MM.1S (cell line): Measurements from ENCODE around the gene UNC5C.

ENCODE experiments used
- DNase-seq: peaks from one replicate; pipeline ENCODE4 v3.0.0-alpha.2; 2015
- H2AFZ ChIP-seq: fragments of 300-600 bp; sonication (generic); 2 replicates; pipeline ENCODE4 v1.6.0; 2016; ENCODE audit warnings: antibody characterized with exemption, low read length
- H3F3A ChIP-seq: fragments of 300-600 bp; sonication (generic); 2 replicates; pipeline ENCODE4 v1.6.1; 2016; ENCODE audit warnings: mild to moderate bottlenecking, antibody characterized with exemption, low read length, moderate library complexity, mixed read lengths; ENCODE audit not compliant: insufficient read depth
- H3K27ac ChIP-seq: fragments of 300-600 bp; sonication (generic); 2 replicates; pipeline ENCODE4 v1.5.1; 2016; ENCODE audit warnings: mild to moderate bottlenecking, low read length
- H3K27me3 ChIP-seq: fragments of 300-600 bp; sonication (generic); replicated peaks from 2 replicates; pipeline ENCODE4 v1.6.0; 2016; ENCODE audit warnings: low read length; ENCODE audit not compliant: insufficient read depth
- H3K36me3 ChIP-seq: fragments of 300-600 bp; sonication (generic); replicated peaks from 2 replicates; pipeline ENCODE4 v1.6.1; 2016; ENCODE audit warnings: mild to moderate bottlenecking, low read length, mixed read lengths; ENCODE audit not compliant: insufficient read depth
- H3K4me1 ChIP-seq: fragments of 300-600 bp; sonication (generic); 2 replicates; pipeline ENCODE4 v1.6.1; 2016; ENCODE audit warnings: low read length, mixed read lengths
- H3K4me2 ChIP-seq: fragments of 300-600 bp; sonication (generic); 2 replicates; pipeline ENCODE4 v1.6.0; 2016; ENCODE audit warnings: low read depth, low read length
- H3K4me3 ChIP-seq: fragments of 300-600 bp; sonication (generic); 2 replicates; pipeline ENCODE4 v1.5.1; 2016; ENCODE audit warnings: low read length, mixed read lengths
- H3K79me2 ChIP-seq: fragments of 300-600 bp; sonication (generic); 2 replicates; pipeline ENCODE4 v1.6.1; 2016; ENCODE audit warnings: mixed run types, low read length, mixed read lengths
- H3K9ac ChIP-seq: fragments of 300-600 bp; sonication (generic); 2 replicates; pipeline ENCODE4 v1.6.1; 2016; ENCODE audit warnings: low read length, mixed read lengths
- H3K9me2 ChIP-seq: fragments of 300-600 bp; sonication (generic); replicated peaks from 2 replicates; pipeline ENCODE4 v1.6.1; 2016; ENCODE audit warnings: mild to moderate bottlenecking, low read length, mixed read lengths; ENCODE audit not compliant: insufficient read depth
- H3K9me3 ChIP-seq: fragments of 300-600 bp; sonication (generic); replicated peaks from 2 replicates; pipeline ENCODE4 v1.6.1; 2016; ENCODE audit warnings: mild to moderate bottlenecking, low read length, mixed read lengths; ENCODE audit not compliant: insufficient read depth
- H4K20me1 ChIP-seq: fragments of 300-600 bp; sonication (generic); 2 replicates; pipeline ENCODE4 v1.6.1; 2016; ENCODE audit warnings: mild to moderate bottlenecking, low read length, moderate library complexity, mixed read lengths; ENCODE audit not compliant: insufficient read depth
- EZH2 ChIP-seq: fragments of 300-600 bp; sonication (generic); optimal IDR thresholded peaks from 2 replicates; pipeline ENCODE3; 2017; ENCODE audit warnings: low read depth, mild to moderate bottlenecking, antibody characterized with exemption, low read length, mixed read lengths
- EZH2phosphoT487 ChIP-seq: fragments of 300-600 bp; sonication (generic); IDR thresholded peaks from 2 replicates; pipeline ENCODE4 v1.6.1; 2018; ENCODE audit warnings: antibody characterized with exemption, low read length
- TF ChIP-seq, protein P1 (sequence below): fragments of 300-600 bp; sonication (generic); IDR thresholded peaks from 2 replicates; pipeline ENCODE4 v1.5.1; 2016; ENCODE audit warnings: antibody characterized with exemption, low read length, mixed read lengths

Gene UNC5C

DNA sequence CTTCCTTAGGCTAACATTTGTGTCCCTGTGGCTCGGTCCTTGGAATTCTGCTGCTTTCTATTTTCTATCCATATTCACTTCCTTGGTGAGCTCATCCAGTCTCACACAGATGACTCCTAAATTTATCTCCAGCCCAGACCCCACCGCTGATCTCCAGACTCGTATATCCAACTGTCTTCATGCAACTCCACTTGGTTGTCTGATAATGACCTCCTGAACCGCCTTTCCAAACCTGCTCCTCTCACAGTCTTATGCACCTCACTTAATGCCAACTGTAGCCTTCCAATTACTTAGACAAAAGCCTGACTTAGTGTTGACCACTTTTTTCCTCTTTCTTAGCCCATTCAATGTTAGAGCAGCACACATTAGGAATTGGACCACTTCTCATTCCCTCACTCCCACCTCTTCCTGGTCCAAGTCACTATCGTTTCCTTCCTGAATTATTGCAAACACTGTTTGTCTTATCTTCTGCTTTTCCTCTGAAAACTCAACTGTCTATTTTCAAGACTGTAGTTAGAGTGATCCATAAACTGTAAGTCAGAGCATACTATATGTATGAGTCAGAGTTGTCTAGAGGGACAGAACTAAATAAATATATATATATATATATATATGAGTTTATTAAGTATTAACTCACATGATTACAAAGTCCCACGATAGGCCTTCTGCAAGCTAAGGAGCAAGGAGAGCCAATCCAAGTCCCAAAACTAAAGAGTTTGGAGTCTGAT lies 292.5 kb downstream of the UNC5C start:
- no peaks in the 10 kb centered on the region for H3K9me2 ChIP-seq
- H3K79me2 ChIP-seq = no peaks in the 10 kb centered on the region
- no peaks in the 10 kb centered on the region for H3F3A ChIP-seq
- H3K9ac ChIP-seq = no peak overlapping the region
- H2AFZ ChIP-seq = no peak overlapping the region
- H3K36me3 ChIP-seq = no peaks in the 10 kb centered on the region
- no peaks in the 10 kb centered on the region for H4K20me1 ChIP-seq
- H3K4me1 ChIP-seq = no peaks in the 10 kb centered on the region
- H3K9me3 ChIP-seq = no peaks in the 10 kb centered on the region
- TF ChIP-seq EZH2phosphoT487 (no peak), EZH2 (no peak)
- TF ChIP-seq, protein P1, sequence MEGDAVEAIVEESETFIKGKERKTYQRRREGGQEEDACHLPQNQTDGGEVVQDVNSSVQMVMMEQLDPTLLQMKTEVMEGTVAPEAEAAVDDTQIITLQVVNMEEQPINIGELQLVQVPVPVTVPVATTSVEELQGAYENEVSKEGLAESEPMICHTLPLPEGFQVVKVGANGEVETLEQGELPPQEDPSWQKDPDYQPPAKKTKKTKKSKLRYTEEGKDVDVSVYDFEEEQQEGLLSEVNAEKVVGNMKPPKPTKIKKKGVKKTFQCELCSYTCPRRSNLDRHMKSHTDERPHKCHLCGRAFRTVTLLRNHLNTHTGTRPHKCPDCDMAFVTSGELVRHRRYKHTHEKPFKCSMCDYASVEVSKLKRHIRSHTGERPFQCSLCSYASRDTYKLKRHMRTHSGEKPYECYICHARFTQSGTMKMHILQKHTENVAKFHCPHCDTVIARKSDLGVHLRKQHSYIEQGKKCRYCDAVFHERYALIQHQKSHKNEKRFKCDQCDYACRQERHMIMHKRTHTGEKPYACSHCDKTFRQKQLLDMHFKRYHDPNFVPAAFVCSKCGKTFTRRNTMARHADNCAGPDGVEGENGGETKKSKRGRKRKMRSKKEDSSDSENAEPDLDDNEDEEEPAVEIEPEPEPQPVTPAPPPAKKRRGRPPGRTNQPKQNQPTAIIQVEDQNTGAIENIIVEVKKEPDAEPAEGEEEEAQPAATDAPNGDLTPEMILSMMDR = no peak
- no peaks in the 10 kb centered on the region for H3K27me3 ChIP-seq
- H3K4me2 ChIP-seq = no peak overlapping the region
- H3K27ac ChIP-seq = no peak overlapping the region
- H3K4me3 ChIP-seq = no peak overlapping the region
- DNase-seq = no peak

GRCh38 chr4:95255396-95256107 lies 293.2 kb downstream of the UNC5C start:
- Histone ChIP-seq H3K9me2 (no peaks in the 10 kb centered on the region), H4K20me1 (no peaks in the 10 kb centered on the region), H3K27me3 (no peaks in the 10 kb centered on the region), H3K9me3 (no peaks in the 10 kb centered on the region), H3K36me3 (no peaks in the 10 kb centered on the region), H3K4me1 (no peaks in the 10 kb centered on the region), H2AFZ (no peak overlapping the region), H3K4me3 (no peak overlapping the region), H3K9ac (no peak overlapping the region), H3K27ac (no peak overlapping the region), H3K79me2 (no peaks in the 10 kb centered on the region), H3K4me2 (no peak overlapping the region), H3F3A (no peaks in the 10 kb centered on the region)
- DNase-seq = no peak
- TF ChIP-seq EZH2 (no peak), EZH2phosphoT487 (no peak)
- TF ChIP-seq, protein P1 = no peak

- H3K79me2 ChIP-seq = no peaks in the 10 kb centered on the region
- H3K9me2 ChIP-seq = no peaks in the 10 kb centered on the region
- H3K4me3 ChIP-seq = no peak overlapping the region
- H4K20me1 ChIP-seq = no peaks in the 10 kb centered on the region
- no peaks in the 10 kb centered on the region for H3K4me1 ChIP-seq
- no peaks in the 10 kb centered on the region for H3K27me3 ChIP-seq
- no peaks in the 10 kb centered on the region for H3F3A ChIP-seq
- no peak overlapping the region for H3K27ac ChIP-seq
- H3K36me3 ChIP-seq = no peaks in the 10 kb centered on the region
- no peak overlapping the region for H3K4me2 ChIP-seq
- H2AFZ ChIP-seq = no peak overlapping the region
- TF ChIP-seq, protein P1 = no peak
- no peak for TF ChIP-seq EZH2
- TF ChIP-seq EZH2phosphoT487 = no peak
- no peak for DNase-seq
- no peak overlapping the region for H3K9ac ChIP-seq
- H3K9me3 ChIP-seq = no peaks in the 10 kb centered on the region
Measured at GRCh38 chr4:95251568-95251967, 297.2 kb downstream of the UNC5C start.
